SHP77 treated with DMSO at 0.1 percent for 48 hours (cell line): Measurements from ENCODE around the gene CLBA1.

Source experiments
- DNase-seq: peaks from one replicate; lab custom pipeline; 2025; lab: John Stamatoyannopoulos, UW

CLBA1 gene

GRCh38 chr14:104968541-104969401, 16.8 kb upstream of the CLBA1 start:
- no peak for DNase-seq

- no peak for DNase-seq
Measured at GRCh38 chr14:104969741-104970230, 15.8 kb upstream of the CLBA1 start.

- DNase-seq, result no peak
Measured at GRCh38 chr14:104970231-104971068, 15.1 kb upstream of the CLBA1 start.

GRCh38 chr14:104971447-104972240, 13.9 kb upstream of the CLBA1 start:
- DNase-seq, result no peak

GRCh38 chr14:104972301-104973134, 13.1 kb upstream of the CLBA1 start:
- DNase-seq, result no peak

- no peak for DNase-seq
Measured at GRCh38 chr14:104973135-104973384, 12.5 kb upstream of the CLBA1 start.

GRCh38 chr14:104973385-104974145, 12.0 kb upstream of the CLBA1 start:
- no peak for DNase-seq

DNA sequence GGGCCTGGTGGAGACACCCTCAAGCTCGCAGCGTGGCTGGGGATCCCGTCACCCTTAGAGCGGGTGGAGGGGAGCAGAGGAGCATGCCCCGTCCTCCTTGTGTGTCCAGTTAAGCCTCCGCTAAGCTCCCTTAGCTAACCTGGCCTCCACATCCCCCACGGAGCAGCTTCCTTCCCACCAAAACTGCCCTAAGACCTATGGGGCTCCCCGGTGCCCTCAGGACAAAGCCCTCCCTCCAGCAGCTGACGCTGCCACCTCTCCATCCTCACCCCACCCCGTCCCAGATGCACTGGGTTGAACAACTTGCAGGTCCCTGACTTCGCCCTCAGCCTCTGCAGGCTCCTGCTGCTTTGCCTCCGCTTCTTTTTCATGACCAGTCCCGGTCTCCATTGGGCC, 11.4 kb upstream of the CLBA1 start:
- DNase-seq, result no peak

- no peak for DNase-seq
Measured at GRCh38 chr14:104974665-104975390, 10.8 kb upstream of the CLBA1 start.

DNA sequence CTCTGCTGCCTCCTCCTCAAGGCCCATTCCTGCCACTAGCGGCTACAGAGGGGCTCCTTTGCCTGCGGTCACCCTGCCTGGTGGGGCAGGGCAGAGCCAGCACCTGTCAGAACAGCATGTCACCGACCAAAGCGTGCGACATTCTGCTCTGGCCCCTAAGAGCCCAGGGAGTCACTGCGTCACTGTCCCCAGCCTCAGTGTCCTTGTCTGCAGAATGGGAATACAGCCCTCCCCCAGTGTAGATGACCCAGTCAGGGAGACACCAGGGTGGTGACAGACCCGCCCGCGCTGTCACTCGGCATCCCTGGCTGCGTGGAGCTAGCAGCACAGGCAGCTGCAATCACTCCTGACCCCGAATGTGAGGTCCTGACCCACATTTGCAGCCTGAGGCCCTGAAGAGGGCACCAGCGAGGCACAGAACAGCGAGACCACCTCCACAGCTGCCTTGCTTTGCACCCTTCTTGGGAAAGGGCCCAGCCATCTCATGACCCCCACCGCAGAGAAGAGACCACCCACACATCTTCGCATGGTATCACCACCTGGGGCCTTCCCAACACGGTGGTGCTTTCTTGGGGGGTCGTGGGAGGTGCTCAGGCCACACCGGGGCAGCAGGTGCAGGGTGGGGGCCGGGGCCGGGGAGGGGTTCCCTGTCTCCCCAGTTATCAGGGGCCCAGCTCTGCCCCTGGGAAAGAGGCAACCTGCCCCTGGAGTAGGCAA, 9.9 kb upstream of the CLBA1 start:
- DNase-seq, result no peak

GRCh38 chr14:104976198-104977007, 9.2 kb upstream of the CLBA1 start:
- DNase-seq, result peak; percentile 52

GRCh38 chr14:104977008-104977680, 8.4 kb upstream of the CLBA1 start:
- no peak for DNase-seq

GRCh38 chr14:104977681-104978653, 7.6 kb upstream of the CLBA1 start, which contains the start of gene AHNAK2:
Gene AHNAK2, minus strand, starts transcription at chr14:104978374. Its CDS starts 137 bp downstream, at chr14:104978237.
- DNase-seq, result peak; percentile 42

DNA sequence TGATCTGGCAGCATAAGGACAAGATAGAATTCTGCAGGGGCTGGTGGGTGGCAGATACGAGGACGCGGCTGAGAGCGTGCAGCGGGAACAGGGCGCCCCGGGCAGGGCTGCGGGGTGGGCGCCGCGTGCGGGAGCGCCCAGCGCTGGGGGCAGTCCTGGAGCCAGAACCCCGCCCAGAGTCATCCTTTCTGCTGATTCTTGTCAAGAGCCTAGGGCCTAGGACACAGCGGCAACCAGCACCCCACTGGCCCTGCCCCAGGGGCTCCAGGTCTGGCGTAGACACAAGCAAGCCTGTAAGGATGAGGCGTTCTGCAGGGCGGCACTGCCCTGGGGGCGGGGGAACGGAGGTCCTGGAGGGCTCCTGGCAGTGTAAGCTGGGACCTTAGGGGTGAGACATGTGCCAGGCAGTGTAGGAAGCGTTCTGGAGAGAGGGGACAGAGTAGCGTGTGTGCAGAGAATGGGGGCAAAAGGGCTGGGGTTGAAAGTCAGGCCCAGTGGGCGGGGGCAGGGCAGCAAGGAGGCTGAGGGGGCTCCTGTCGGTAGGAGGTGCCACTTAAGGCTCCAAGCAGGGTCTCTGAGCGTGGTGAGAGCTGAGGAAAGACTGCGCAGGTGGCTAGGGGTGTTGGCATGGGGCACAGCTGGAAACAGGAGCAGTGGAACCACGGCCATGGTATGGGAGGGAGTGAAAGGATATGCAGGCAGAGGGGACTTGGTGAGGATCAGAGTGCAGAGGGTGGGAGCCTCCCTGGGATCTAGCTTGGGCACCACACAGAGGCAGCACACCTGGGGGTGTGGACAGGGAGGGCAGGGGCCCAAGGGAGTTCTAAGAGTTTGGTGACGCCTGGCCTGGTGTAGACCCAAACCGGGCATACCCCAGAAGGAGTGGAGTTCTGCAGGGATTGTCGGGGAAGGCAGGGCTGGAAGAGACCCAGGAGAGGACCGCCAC, 6.6 kb upstream of the CLBA1 start:
- peak; percentile 8 for DNase-seq
